ENCODE measurements around the gene IL1RL2.

DNA sequence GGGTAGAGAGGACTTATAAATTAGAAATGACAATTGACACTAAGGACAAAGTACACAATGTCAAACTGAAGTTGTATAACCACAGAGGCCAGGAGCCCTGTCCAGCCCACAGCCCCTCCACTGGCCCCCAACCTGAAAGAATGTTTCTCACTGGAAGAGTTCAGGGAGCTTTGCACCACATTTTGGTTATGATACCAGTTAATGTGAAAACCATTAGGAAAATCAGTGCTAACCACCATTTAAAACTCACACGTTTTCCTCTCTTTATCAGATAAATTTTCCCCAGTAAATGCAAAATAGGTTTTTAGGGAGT lies 6.2 kb upstream of the IL1RL2 start:
- TF ChIP-seq, protein P1, sequence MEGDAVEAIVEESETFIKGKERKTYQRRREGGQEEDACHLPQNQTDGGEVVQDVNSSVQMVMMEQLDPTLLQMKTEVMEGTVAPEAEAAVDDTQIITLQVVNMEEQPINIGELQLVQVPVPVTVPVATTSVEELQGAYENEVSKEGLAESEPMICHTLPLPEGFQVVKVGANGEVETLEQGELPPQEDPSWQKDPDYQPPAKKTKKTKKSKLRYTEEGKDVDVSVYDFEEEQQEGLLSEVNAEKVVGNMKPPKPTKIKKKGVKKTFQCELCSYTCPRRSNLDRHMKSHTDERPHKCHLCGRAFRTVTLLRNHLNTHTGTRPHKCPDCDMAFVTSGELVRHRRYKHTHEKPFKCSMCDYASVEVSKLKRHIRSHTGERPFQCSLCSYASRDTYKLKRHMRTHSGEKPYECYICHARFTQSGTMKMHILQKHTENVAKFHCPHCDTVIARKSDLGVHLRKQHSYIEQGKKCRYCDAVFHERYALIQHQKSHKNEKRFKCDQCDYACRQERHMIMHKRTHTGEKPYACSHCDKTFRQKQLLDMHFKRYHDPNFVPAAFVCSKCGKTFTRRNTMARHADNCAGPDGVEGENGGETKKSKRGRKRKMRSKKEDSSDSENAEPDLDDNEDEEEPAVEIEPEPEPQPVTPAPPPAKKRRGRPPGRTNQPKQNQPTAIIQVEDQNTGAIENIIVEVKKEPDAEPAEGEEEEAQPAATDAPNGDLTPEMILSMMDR (IDR thresholded peaks at IDR 0.05) = no peak
- TF ChIP-seq POLR2AphosphoS5 (IDR thresholded peaks at IDR 0.05) (no peak), POLR2A (IDR thresholded peaks at IDR 0.05) (no peak), EP300 (IDR thresholded peaks at IDR 0.05) (no peak)

Measured in gastroesophageal sphincter (tissue), 3 donors.